Ovary (tissue), 3 donors: ENCODE measurements around the gene EMILIN3.

Source experiments
- CTCF ChIP-seq, 3 donors: fragments of 450-650 bp in 2 of 3; fragments of 200-600 bp in 1 of 3; IDR thresholded peaks; one replicate each; pipeline versions ENCODE4 v1.5.1 to v1.8.0; 2016 to 2022; ENCODE audit warnings: antibody characterized with exemption in 3 of 3, mild to moderate bottlenecking in 1 of 3
- EP300 ChIP-seq: sonication (generic); formaldehyde crosslinking; IDR thresholded peaks from one replicate; pipeline ENCODE4 v1.6.1; 2017; ENCODE audit warnings: antibody characterized with exemption
- POLR2A ChIP-seq: fragments of 450-650 bp; IDR thresholded peaks from one replicate; pipeline ENCODE4 v1.6.1; 2017; ENCODE audit warnings: antibody characterized with exemption, mild to moderate bottlenecking, moderate library complexity
- donor health status: DM: no; HTN: no; CAD: no.

- TF ChIP-seq CTCF (IDR thresholded peaks at IDR 0.05) (no peak), POLR2A (no peak), EP300 (no peak)
These were observed 41.0 kb upstream of the EMILIN3 start for GRCh38 chr20:41407607-41408006.
